Neural cell (in vitro differentiated cells): ENCODE data around the gene RASSF8. TPM values are rescaled to one million over a fixed set of nuclear protein-coding genes. Genes with fewer than 3 reads are reported as not detected.
A peak's percentile ranks its signal among the peaks of the same experiment; 100 is the strongest.

ENCODE experiments used
- H2AFZ ChIP-seq: fragments of 200-600, 300-800 bp; sonication (generic), shearing (Covaris generic); 2 replicates; pipeline ENCODE4 v1.6.0; 2014; ENCODE audit warnings: low read depth, mild to moderate bottlenecking, antibody characterized with exemption, low read length, moderate library complexity
- H3F3A ChIP-seq: fragments of 200-600 bp; shearing (Covaris generic); 2 replicates; pipeline ENCODE4 v1.6.1; 2016; ENCODE audit warnings: mild to moderate bottlenecking, moderate library complexity, mixed read lengths, antibody characterized with exemption, low read length; ENCODE audit not compliant: insufficient read depth, poor library complexity, severe bottlenecking
- H3K27ac ChIP-seq: fragments of 200-600, 300-800 bp; sonication (generic), shearing (Covaris generic); 2 replicates; pipeline ENCODE4 v1.5.1; 2014; ENCODE audit warnings: mild to moderate bottlenecking, low read length, moderate library complexity
- H3K27me3 ChIP-seq: fragments of 300-800, 200-600 bp; sonication (generic), shearing (Covaris generic); 2 replicates; pipeline ENCODE4 v1.6.0; 2014; ENCODE audit warnings: mild to moderate bottlenecking, low read depth, low read length, moderate library complexity; ENCODE audit not compliant: insufficient read depth
- H3K36me3 ChIP-seq: fragments of 300-800, 200-600 bp; sonication (generic), shearing (Covaris generic); 2 replicates; pipeline ENCODE4 v1.5.1; 2014; ENCODE audit warnings: mild to moderate bottlenecking, antibody characterized with exemption, low read length, moderate library complexity; ENCODE audit not compliant: insufficient read depth
- H3K4me2 ChIP-seq: fragments of 300-800, 200-600 bp; sonication (generic), shearing (Covaris generic); 2 replicates; pipeline ENCODE4 v1.6.0; 2014; ENCODE audit warnings: mild to moderate bottlenecking, low read length
- H3K4me3 ChIP-seq: fragments of 300-800, 200-600 bp; sonication (generic), shearing (Covaris generic); 2 replicates; pipeline ENCODE4 v1.5.1; 2014; ENCODE audit warnings: mild to moderate bottlenecking, low read length, moderate library complexity
- H3K79me2 ChIP-seq: fragments of 200-600 bp; shearing (Covaris generic); replicated peaks from 2 replicates; pipeline ENCODE4 v1.6.0; 2014; ENCODE audit warnings: mild to moderate bottlenecking, low read length, moderate library complexity; ENCODE audit not compliant: insufficient read depth
- H3K9ac ChIP-seq: fragments of 300-800, 200-600 bp; sonication (generic), shearing (Covaris generic); 2 replicates; pipeline ENCODE4 v1.6.1; 2016; ENCODE audit warnings: mild to moderate bottlenecking, low read length, mixed read lengths
- H3K9me2 ChIP-seq: fragments of 200-600 bp; shearing (Covaris generic); 2 replicates; pipeline ENCODE4 v1.6.1; 2016; ENCODE audit warnings: mild to moderate bottlenecking, low read length, mixed read lengths; ENCODE audit not compliant: insufficient read depth
- H3K9me3 ChIP-seq: fragments of 200-600, 300-800 bp; sonication (generic), shearing (Covaris generic); 2 replicates; pipeline ENCODE4 v1.6.1; 2016; ENCODE audit warnings: mild to moderate bottlenecking, mixed run types, low read length, moderate library complexity, mixed read lengths
- H4K20me1 ChIP-seq: fragments of 200-600 bp; shearing (Covaris generic); 2 replicates; pipeline ENCODE4 v1.6.1; 2016; ENCODE audit warnings: mild to moderate bottlenecking, mixed run types; ENCODE audit not compliant: insufficient read depth
- CTCF ChIP-seq: fragments of 450-650 bp; IDR thresholded peaks from 2 replicates; pipeline ENCODE4 v1.5.1; 2014; ENCODE audit warnings: antibody characterized with exemption, mild to moderate bottlenecking, moderate library complexity; ENCODE audit not compliant: poor library complexity, severe bottlenecking
- EP300 ChIP-seq: fragments of 450-650 bp; conservative IDR thresholded peaks from 2 replicates; pipeline ENCODE4 v1.6.1; 2014; ENCODE audit warnings: antibody characterized with exemption, mild to moderate bottlenecking, moderate library complexity; ENCODE audit not compliant: poor library complexity, severe bottlenecking
- EZH2 ChIP-seq: fragments of 200-600, 300-800 bp; shearing (Covaris generic), sonication (generic); IDR thresholded peaks from 2 replicates; pipeline ENCODE4 v1.6.1; 2014; ENCODE audit warnings: antibody characterized with exemption, low read length, borderline replicate concordance, mild to moderate bottlenecking; ENCODE audit not compliant: insufficient read depth, poor library complexity, severe bottlenecking
- MXI1 ChIP-seq: fragments of 450-650 bp; conservative IDR thresholded peaks from 2 replicates; pipeline ENCODE4 v1.6.1; 2014; ENCODE audit warnings: antibody characterized with exemption, mild to moderate bottlenecking; ENCODE audit not compliant: poor library complexity, severe bottlenecking
- POLR2AphosphoS5 ChIP-seq: IDR thresholded peaks from 2 replicates; pipeline ENCODE4 v1.6.1; 2012
- RAD21 ChIP-seq: fragments of 450-650 bp; conservative IDR thresholded peaks from 2 replicates; pipeline ENCODE4 v1.6.1; 2014; ENCODE audit warnings: antibody characterized with exemption, mild to moderate bottlenecking, moderate library complexity
- REST ChIP-seq: IDR thresholded peaks from 2 replicates; pipeline ENCODE4 v1.6.1; 2012; ENCODE audit warnings: borderline replicate concordance
- SMC3 ChIP-seq: fragments of 450-650 bp; conservative IDR thresholded peaks from 2 replicates; pipeline ENCODE4 v1.6.1; 2014; ENCODE audit warnings: antibody characterized with exemption, mild to moderate bottlenecking, moderate library complexity; ENCODE audit not compliant: poor library complexity
- TAF1 ChIP-seq: IDR thresholded peaks from 2 replicates; pipeline ENCODE4 v1.6.1; 2012; ENCODE audit warnings: low read depth
- polyA minus RNA-seq: library from RNA; depleted of rRNA, polyadenylated mRNA; stranded (reverse); fragments of >200 nt; gene quantifications from 2 replicates; pipeline ENCODE4 v1.2.3, GENCODE V29; 2014
- polyA plus RNA-seq: library from polyadenylated mRNA; depleted of rRNA; stranded (reverse); fragments of >200 nt; gene quantifications from 2 replicates; pipeline ENCODE4 v1.2.3, GENCODE V29; 2014

The RASSF8 gene
- 8.3 and 11.4 TPM in 2 replicates for polyA plus RNA-seq
- 31.4 and 34.4 TPM in 2 replicates for polyA minus RNA-seq

GRCh38 chr12:25958428-25959070 is at the start of gene RASSF8:
TSS of gene RASSF8 (plus strand) at chr12:25958682. CDS start at chr12:26055344, 96,662 bp downstream.
- H3K27ac ChIP-seq, result peak within 1 kb of the TSS; percentile 43
- peak within 1 kb of the TSS; percentile 63 for H3K4me2 ChIP-seq

GRCh38 chr12:25914551-25914950 is 43.9 kb upstream of the RASSF8 start:
- Histone ChIP-seq H3K9me3 (no peaks in the 10 kb centered on the region), H4K20me1 (no peaks in the 10 kb centered on the region), H3K9me2 (no peaks in the 10 kb centered on the region), H3K4me3 (no peak overlapping the region), H3K27me3 (no peaks in the 10 kb centered on the region), H3F3A (no peaks in the 10 kb centered on the region), H3K9ac (no peak overlapping the region), H3K79me2 (no peaks in the 10 kb centered on the region), H2AFZ (no peak overlapping the region), H3K36me3 (no peaks in the 10 kb centered on the region), H3K27ac (no peak overlapping the region), H3K4me2 (no peak overlapping the region)
- no peak for TF ChIP-seq EP300
- TF ChIP-seq POLR2AphosphoS5, result no peak

More at GRCh38 chr12:25958428-25959070, at the start of gene RASSF8:
- H3K9ac ChIP-seq, result peak within 1 kb of the TSS; percentile 70
- H3K9me2 ChIP-seq, result no peaks in the 10 kb centered on the region
- H3K4me3 ChIP-seq, result peak within 1 kb of the TSS; percentile 79
- no peaks in the 10 kb centered on the region for H3F3A ChIP-seq
- TF ChIP-seq SMC3, result no peak
- TF ChIP-seq POLR2AphosphoS5, result no peak
- no peak for TF ChIP-seq EP300
- no peak for TF ChIP-seq RAD21
- no peak for TF ChIP-seq MXI1
- no peak for TF ChIP-seq TAF1
- no peak for TF ChIP-seq CTCF
- no peak for TF ChIP-seq EZH2
- TF ChIP-seq REST, result no peak
- no peaks in the 10 kb centered on the region for H4K20me1 ChIP-seq
- peak within 1 kb of the TSS; percentile 42 for H2AFZ ChIP-seq
- no peaks in the 10 kb centered on the region for H3K27me3 ChIP-seq
- H3K36me3 ChIP-seq, result no peaks in the 10 kb centered on the region
- peaks cover 19% of the 10 kb centered on the region for H3K79me2 ChIP-seq
- no peaks in the 10 kb centered on the region for H3K9me3 ChIP-seq
